Left lung (tissue), 10 donors: ENCODE results near the gene E2F1. TPM values are rescaled to one million over a fixed set of nuclear protein-coding genes. Genes with fewer than 3 reads are reported as not detected.

Experiments
- ATAC-seq: fragments of 200-7000 bp; cut with Tn5 transposase; one replicate; pipeline ENCODE4 v1.9.1; 2020; ENCODE audit warnings: moderate library complexity
- DNase-seq, 4 donors: peaks; one replicate each; pipeline ENCODE4 v3.0.0-alpha.2; 2013 to 2020
- H3K27ac ChIP-seq, 2 donors: fragments of 200-600 bp; sonication (generic) in 1 of 2; one replicate each; pipeline versions ENCODE4 v1.5.0 to v1.8.0; 2020 to 2021
- H3K27me3 ChIP-seq, 2 donors: fragments of 200-600 bp; sonication (generic) in 1 of 2; one replicate each; pipeline versions ENCODE4 v1.5.0 to v1.8.0; 2020 to 2021
- H3K36me3 ChIP-seq, 2 donors: fragments of 200-600 bp; sonication (generic) in 1 of 2; one replicate each; pipeline versions ENCODE4 v1.5.0 to v1.8.0; 2020 to 2021
- H3K4me1 ChIP-seq, 2 donors: fragments of 200-600 bp; one replicate each; pipeline ENCODE4 v1.8.0; 2021
- H3K4me3 ChIP-seq, 2 donors: fragments of 200-600 bp; sonication (generic) in 1 of 2; one replicate each; pipeline versions ENCODE4 v1.5.0 to v1.8.0; 2020 to 2021; ENCODE audit warnings: mild to moderate bottlenecking in 1 of 2
- H3K9me3 ChIP-seq, 2 donors: fragments of 200-600 bp; sonication (generic) in 1 of 2; one replicate each; pipeline versions ENCODE4 v1.5.0 to v1.8.0; 2020 to 2021
- intact Hi-C, 2 donors: fragments of 100-400 bp; cut with DNase I; formaldehyde crosslinking; loops; one replicate each; pipeline versions ENCODE4 v1.11.2 to v1.14.2; 2022
- polyA plus RNA-seq, 6 donors: library from polyadenylated mRNA; unstranded; fragments of 120-200 nt; gene quantifications; one replicate each; pipeline ENCODE4 v1.2.1, GENCODE V29; 2013; ENCODE audit not compliant: insufficient read length in 6 of 6
- total RNA-seq, 2 donors: library from RNA; stranded (reverse); fragmentation: NEBNext Ultra II Directional; extraction: Animal tissue kit (Norgen Biotek cat#: 25700); gene quantifications; one replicate each; pipeline ENCODE4 v1.2.1, GENCODE V29; 2021
- TF ChIP-seq, protein P1 (sequence below), 2 donors: fragments of 200-600 bp; sonication (generic) in 1 of 2; IDR thresholded peaks; one replicate each; pipeline versions ENCODE4 v1.5.0 to v1.8.0; 2021; ENCODE audit warnings: antibody characterized with exemption in 2 of 2
- donor health status: DM: no; HTN: yes; CAD: no.
- donor health status: DM: no; HTN: no; CAD: no.

The E2F1 gene
- total and polyA plus RNA-seq, 8 donors, result 12.2 to 23.6 (median 16.4) TPM

DNA sequence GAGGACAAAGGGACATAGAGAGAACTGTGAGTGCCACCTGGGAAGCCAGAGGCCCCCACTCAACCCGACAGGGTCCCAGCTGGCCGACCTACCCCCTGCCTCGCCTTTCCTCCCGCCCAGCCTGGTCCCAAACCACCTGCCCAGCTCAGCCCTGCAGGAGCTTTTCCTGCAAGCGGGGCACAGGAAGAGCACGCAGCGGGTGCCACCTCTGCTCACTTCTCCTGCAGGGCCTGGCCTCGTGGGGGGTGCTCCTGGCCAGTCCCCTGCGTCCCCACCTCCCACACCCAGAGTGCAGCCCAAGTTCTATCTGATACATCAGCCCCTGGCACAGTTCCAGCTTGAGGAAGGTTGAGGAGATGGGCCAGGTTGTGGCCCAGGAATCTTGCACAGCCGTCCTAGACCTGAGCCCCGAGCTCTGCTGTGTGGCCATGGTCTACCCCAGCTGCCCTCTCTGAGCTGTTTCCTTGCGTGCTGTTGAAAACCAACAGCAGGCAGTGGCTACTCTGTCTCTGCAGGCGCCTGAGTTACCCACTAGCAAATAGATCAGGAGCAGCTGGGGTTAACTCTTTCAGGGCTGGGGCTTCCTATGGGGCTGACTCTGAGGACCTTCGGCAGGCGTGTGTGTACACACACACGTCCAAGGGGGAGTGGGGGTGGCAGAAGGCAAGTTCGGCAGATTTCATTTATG lies 13.6 kb downstream of the E2F1 start:
- H3K27me3 ChIP-seq, result no peaks in the 10 kb centered on the region
- TF ChIP-seq, protein P1, sequence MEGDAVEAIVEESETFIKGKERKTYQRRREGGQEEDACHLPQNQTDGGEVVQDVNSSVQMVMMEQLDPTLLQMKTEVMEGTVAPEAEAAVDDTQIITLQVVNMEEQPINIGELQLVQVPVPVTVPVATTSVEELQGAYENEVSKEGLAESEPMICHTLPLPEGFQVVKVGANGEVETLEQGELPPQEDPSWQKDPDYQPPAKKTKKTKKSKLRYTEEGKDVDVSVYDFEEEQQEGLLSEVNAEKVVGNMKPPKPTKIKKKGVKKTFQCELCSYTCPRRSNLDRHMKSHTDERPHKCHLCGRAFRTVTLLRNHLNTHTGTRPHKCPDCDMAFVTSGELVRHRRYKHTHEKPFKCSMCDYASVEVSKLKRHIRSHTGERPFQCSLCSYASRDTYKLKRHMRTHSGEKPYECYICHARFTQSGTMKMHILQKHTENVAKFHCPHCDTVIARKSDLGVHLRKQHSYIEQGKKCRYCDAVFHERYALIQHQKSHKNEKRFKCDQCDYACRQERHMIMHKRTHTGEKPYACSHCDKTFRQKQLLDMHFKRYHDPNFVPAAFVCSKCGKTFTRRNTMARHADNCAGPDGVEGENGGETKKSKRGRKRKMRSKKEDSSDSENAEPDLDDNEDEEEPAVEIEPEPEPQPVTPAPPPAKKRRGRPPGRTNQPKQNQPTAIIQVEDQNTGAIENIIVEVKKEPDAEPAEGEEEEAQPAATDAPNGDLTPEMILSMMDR (IDR thresholded peaks at IDR 0.05), result no peak
- peak in 1 of 4 donors; percentile 29 for DNase-seq
- ATAC-seq, result no peak
- intact Hi-C loops, result no loop called here
- no peaks in the 10 kb centered on the region for H3K9me3 ChIP-seq
- H3K4me3 ChIP-seq, result peak overlapping the region; percentile 57 to 62
- H3K36me3 ChIP-seq, result peaks cover 0 to 11% of the 10 kb centered on the region in 2 donors
- no peak overlapping the region for H3K27ac ChIP-seq
- peaks cover 14 to 49% of the 10 kb centered on the region in 2 donors for H3K4me1 ChIP-seq

- intact Hi-C loops, result no loop called here
- peaks cover 0 to 11% of the 10 kb centered on the region in 2 donors for H3K36me3 ChIP-seq
- TF ChIP-seq, protein P1 (IDR thresholded peaks at IDR 0.05), result no peak
- H3K4me1 ChIP-seq, result peaks cover 15 to 54% of the 10 kb centered on the region in 2 donors
- peak overlapping the region in 1 of 2 donors; percentile 62 for H3K4me3 ChIP-seq
- H3K9me3 ChIP-seq, result no peaks in the 10 kb centered on the region
- DNase-seq (no peak), ATAC-seq (no peak)
- no peak overlapping the region for H3K27ac ChIP-seq
- H3K27me3 ChIP-seq, result no peaks in the 10 kb centered on the region
These were observed 14.5 kb downstream of the E2F1 start for GRCh38 chr20:33671573-33672288.

- no peaks in the 10 kb centered on the region for H3K27me3 ChIP-seq
- no peaks in the 10 kb centered on the region for H3K9me3 ChIP-seq
- ATAC-seq (no peak), DNase-seq (no peak)
- H3K4me1 ChIP-seq, result peaks cover 21 to 59% of the 10 kb centered on the region in 2 donors
- no peak overlapping the region for H3K4me3 ChIP-seq
- peaks cover 0 to 11% of the 10 kb centered on the region in 2 donors for H3K36me3 ChIP-seq
- TF ChIP-seq, protein P1 (IDR thresholded peaks at IDR 0.05), result no peak
- no peak overlapping the region for H3K27ac ChIP-seq
- intact Hi-C loops, result no loop called here
These were observed 15.3 kb downstream of the E2F1 start for GRCh38 chr20:33670715-33671499.

DNA sequence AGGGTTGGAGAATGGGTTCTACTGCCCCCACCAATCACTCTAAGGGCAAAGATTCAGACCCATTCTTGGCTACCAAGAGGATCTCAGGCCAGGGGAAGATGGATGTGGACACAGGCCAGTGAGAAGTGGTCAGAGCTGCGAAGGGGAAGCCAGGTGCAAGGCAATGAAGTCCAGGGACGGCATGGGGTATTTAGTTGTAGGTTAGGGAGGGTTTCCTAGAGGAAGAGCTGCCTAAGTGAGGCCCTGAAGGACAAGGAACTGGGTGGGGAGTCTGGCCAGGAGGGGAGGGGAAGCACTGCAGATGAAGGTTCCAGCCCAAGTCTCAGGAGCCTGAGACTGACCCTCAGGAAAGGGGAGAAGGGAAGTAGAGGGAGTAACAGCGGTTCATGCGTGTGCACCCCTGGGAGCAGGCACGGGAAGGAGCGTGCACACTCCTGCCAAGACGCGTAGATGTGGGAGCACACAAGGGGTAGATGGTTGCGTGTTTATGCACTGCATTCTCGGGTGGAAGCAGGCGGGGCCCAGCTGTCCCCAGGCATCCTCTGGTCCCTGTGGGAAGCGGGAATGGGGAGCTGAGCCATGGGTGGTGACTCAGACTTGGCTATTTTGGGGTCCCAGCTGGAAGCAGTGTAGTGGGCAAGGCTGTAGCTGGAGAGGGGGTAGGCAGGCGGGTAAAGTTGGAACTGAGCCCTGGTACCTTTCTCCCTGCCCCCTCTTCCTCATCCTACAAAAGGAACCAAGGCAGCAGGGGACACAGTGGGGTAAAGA lies 16.1 kb downstream of the E2F1 start:
- intact Hi-C loops, result no loop called here
- peaks cover 17 to 57% of the 10 kb centered on the region in 2 donors for H3K4me1 ChIP-seq

More for the DNA sequence above, 16.1 kb downstream of the E2F1 start:
- Histone ChIP-seq H3K9me3 (no peaks in the 10 kb centered on the region), H3K4me3 (no peak overlapping the region), H3K27ac (no peak overlapping the region), H3K27me3 (no peaks in the 10 kb centered on the region), H3K36me3 (peaks cover 0 to 11% of the 10 kb centered on the region in 2 donors)
- peak in 1 of 4 donors; percentile 37 for DNase-seq
- no peak for ATAC-seq
- TF ChIP-seq, protein P1 (IDR thresholded peaks at IDR 0.05), result no peak
